Stimulated activated naive CD8-positive, alpha-beta T cell treated with anti-CD3 and anti-CD28 coated beads, Interleukin-15, Interleukin-2, amounts not matched to agents 100 U/mL and 50 U/mL, for 24 hours (primary cell): ENCODE data around the gene PPY.
"Not testable (repeated sequence)": the region's sequence is repeated elsewhere in the genome, so short reads cannot be mapped to it uniquely, and the experiment has no call there.

Experiments used
- ATAC-seq: fragments of 150-1000 bp; cut with Tn5 transposase; one replicate; pipeline ENCODE4 v1.10.0; 2021
- DNase-seq: peaks from one replicate; pipeline ENCODE4 v3.0.0; 2021

Gene PPY

DNA sequence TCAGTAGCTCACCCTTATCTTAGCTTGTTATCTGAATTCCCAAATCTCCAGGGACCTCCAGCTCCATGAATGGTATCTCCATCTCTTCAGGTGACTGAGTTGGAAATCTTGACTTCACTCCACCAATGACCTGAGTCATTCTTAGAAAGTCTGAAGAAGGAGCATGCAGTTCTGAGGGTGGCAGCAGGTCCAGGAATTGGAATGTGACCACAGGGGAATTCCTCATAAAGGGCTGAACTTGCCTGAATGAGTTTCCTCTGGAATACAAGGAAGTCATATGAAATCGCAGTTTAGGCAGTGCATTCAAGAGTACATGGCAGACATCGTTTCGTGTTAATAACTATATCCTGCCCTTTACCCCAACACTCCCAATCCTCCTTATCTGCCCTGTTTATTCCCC is 24.0 kb upstream of the PPY start:
- ATAC-seq (no peak), DNase-seq (no peak)

DNA sequence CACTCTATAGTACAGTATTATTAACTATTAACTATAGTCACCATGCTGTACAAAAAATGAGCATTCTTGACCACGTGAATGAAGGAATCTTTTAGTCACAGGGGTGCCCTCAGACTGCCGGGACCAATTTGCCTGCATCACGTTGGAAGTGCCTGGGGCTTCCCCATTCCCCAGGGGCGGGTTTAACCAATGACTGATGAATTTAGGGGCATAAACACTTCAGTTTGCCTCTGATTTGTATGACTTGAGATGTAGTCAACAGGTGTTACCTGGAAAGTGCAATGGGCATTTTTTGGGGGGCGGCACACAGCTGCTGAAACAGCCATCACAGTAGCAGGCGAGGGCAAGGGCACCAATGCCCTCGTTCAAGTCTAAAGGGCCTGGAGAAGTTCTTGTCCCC is 20.2 kb upstream of the PPY start:
- ATAC-seq (no peak), DNase-seq (no peak)

- no peak for ATAC-seq
- no peak for DNase-seq
These were observed 19.7 kb upstream of the PPY start for GRCh38 chr17:43961954-43962353.

DNA sequence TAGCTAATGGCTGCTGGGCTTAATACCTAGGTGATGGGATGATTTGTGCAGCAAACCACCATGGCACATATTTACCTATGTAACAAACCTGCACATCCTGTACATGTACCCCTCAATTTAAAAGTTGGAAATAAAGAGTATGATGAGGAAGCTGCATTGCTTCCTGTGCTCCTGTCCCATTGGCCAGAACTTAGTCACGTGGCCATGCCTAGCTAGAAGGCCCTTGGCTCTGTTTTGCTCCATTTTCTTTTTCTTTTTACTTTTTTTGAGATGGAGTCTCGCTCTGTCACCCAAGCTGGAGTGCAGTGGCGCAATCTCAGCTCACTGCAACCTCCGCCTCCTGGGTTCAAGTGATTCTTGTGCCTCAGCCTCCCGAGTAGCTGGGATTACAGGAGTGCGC is 19.0 kb upstream of the PPY start:
- ATAC-seq, DNase-seq: not testable (repeated sequence)

DNA sequence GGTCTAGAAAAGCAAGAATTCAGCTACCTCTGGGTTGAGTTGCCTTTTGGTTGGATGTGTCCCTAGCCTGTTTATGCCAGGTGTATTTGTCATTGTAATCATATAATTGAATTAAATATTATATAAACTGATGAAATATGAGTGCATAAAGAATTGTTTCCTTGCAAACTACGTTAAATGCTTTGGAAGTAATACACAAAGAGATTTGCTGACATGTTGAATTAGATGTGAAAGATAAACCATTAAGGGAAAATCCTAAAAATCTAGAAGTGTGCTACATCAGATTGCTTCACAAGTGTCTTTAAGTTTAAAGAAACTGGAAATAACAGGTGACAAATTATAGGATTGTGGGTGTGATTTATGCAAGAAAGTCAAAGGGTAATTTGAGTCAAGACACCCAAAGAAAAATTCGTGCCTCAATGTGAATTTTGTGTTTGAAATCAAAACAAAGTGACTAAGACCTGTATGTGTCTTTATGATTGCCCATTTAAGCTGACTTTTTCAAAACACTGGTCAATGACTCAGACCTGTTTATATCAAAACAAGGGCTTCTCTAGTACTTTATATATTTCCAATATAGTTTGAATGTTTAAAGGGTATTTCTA is 16.6 kb upstream of the PPY start:
- DNase-seq (no peak), ATAC-seq (no peak)

DNA sequence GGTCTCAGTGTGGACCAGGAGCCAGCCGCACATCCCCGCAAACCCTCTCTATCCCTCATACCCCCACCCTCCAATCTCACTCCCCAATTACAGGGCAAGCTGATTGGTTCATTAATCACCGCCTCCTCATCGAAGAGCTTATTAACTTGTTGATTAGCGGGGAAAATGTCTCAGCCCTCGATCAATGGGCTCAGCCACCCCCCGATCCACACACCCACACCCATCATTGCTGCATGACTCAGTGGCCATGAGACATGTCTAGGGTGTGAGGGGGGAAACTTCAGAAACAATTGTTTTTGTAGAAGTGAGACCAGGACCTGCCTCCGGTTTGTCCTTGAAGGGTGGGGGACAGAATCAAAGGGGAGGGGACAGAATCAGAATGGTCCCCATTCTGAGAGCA is 13.9 kb upstream of the PPY start:
- no peak for ATAC-seq
- DNase-seq, result no peak

DNA sequence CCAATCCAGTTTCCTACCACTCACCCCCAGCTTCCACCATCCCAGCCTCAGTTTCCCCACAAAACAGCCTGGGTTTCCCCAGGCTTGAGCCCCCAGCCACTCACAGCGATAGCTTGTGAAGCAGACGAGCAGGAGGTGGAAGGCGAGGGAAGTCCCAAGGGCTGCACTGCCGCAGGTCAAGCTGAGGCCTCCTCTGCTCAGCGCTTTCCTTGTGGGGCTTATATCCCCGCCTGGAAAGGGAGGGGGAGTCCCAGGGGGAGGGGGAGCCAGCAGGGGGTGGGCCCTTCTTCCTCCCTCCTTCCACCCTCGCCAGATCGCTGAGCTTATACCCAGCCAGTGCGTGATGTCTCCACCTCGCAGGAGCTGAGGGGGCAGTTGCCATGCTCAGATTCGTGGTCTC is 11.5 kb upstream of the PPY start, which contains the start of gene PYY:
TSS of gene PYY (minus strand) at position 195 of the 400 bp plus-strand sequence. CDS start 457 bp downstream, outside the sequence.
- ATAC-seq (no peak), DNase-seq (no peak)

- ATAC-seq (no peak), DNase-seq (no peak)
These were observed 10.7 kb upstream of the PPY start for GRCh38 chr17:43952724-43953666.

DNA sequence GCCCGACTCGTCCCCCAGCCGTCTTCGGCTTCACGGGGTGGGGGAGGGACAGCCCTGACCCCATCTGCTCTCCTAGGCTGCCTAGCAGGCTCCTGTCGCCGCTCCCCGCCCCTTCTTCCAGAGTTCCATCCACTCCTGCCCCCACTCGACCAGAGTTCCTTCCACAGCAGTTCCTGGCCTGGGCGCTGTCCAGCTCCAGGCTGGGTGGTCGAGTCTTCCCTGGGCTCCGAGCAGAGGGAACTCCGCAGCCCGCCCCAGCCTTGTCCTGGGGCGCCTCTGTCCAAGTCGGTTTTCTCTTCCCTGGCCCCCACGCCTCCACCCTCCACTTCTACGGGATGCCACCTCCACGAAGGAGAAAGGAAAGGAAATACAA is 10.1 kb upstream of the PPY start:
- DNase-seq (no peak), ATAC-seq (no peak)

- DNase-seq (no peak), ATAC-seq (no peak)
These were observed 9.5 kb upstream of the PPY start for GRCh38 chr17:43951750-43952149.

- ATAC-seq (no peak), DNase-seq (no peak)
These were observed 8.3 kb upstream of the PPY start for GRCh38 chr17:43950554-43950953.

GRCh38 chr17:43949781-43950180 is 7.5 kb upstream of the PPY start:
- no peak for DNase-seq
- ATAC-seq, result no peak

GRCh38 chr17:43946781-43947180 is 4.5 kb upstream of the PPY start:
- ATAC-seq (no peak), DNase-seq (no peak)

- no peak for DNase-seq
- ATAC-seq, result no peak
These were observed 3.0 kb upstream of the PPY start for GRCh38 chr17:43945074-43945829.

DNA sequence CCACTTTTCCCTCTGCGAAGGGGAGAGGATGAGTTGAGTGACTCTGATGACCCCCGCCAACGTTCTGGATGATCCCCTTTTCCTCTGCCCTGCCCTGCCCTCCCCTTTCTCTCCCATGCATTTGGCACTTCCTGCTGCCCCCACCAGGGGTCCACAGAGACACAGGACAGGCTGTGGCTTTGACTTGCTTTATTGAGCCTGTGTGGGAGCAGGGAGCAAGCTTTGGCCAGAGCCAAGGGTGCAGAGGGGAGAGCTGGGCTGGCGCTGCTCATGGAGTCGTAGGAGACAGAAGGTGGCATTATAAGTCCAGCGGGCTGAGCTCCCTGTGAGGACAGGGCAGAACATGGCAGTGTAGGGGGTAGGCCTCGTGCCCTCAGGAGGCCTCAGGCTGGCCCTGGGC is 1.6 kb downstream of the PPY start:
- DNase-seq (peak; percentile 43), ATAC-seq (no peak)

DNA sequence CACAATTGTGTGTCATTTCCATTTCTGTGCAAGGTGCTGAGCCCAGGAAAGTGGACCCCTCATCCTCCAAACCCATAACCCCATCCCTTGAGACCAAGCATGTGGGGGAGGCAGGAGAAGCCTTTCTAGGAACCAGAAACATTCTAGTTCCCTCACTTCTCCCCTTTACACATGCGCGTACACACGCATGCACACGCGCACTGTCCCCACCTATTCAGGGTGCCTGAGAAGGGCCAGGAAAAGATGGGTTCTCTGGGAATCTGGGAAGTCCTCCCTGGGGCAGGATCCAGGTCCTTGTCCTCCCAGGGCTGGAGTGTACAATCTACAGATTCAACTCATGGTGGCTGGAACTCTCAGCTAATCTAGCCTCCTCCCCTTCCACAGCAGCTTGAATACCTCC is 2.4 kb downstream of the PPY start:
- no peak for ATAC-seq
- no peak for DNase-seq

DNA sequence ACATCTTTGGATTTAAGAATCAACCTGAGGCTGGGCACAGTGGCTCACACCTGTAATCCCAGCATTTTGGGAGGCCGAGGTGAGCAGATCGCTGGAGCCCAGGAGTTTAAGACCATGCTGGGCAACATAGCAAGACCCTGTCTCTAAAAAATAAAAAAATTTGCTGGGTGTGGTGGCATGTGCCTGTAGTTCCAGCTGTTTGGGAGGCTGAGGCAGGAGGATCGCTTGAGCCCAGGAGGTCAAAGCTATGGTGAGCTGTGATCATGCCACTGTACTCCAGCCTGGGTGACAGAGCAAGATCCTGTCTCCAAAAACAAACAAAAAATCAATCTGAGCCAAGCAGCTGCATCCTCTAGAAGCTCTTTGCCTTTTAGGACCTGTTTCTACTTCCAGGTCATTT is 2.8 kb downstream of the PPY start:
- DNase-seq, ATAC-seq: not testable (repeated sequence)

- ATAC-seq (no peak), DNase-seq (no peak)
These were observed 3.5 kb downstream of the PPY start for GRCh38 chr17:43938838-43939182.

GRCh38 chr17:43936434-43936833 is 5.8 kb downstream of the PPY start:
- ATAC-seq (no peak), DNase-seq (no peak)

DNA sequence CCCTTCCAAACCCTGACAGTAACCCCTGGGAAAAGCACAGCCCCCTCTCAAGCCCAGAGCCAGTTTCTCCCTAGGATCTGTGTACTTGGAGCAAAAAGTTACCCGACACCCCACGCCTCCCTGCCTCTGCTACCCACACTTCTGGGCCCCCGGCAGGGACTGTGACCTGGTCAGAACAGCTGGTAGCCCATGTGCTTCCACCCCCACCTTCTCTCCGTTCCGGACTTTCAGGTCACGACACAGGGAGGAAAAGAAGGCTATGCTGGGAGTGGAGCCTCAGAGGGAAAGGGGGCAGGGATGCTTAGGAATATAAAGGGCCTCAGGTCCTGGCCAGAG is 6.4 kb downstream of the PPY start:
- no peak for ATAC-seq

GRCh38 chr17:43935204-43935925 is 6.9 kb downstream of the PPY start:
- no peak for DNase-seq
- no peak for ATAC-seq

More for the DNA sequence above, 6.4 kb downstream of the PPY start:
- DNase-seq, result no peak

GRCh38 chr17:43932923-43933322 is 9.4 kb downstream of the PPY start:
- DNase-seq (no peak), ATAC-seq (no peak)

- DNase-seq (no peak), ATAC-seq (no peak)
These were observed 9.9 kb downstream of the PPY start for GRCh38 chr17:43932357-43932756.
